Kidney (tissue), 14 donors: ENCODE measurements around the gene IKZF1. TPM values are rescaled to one million over a fixed set of nuclear protein-coding genes. Genes with fewer than 3 reads are reported as not detected.
A peak's percentile ranks its signal among the peaks of the same experiment; 100 is the strongest.

Experiments
- DNase-seq, 5 donors: peaks; one replicate each; pipeline ENCODE4 v3.0.0-alpha.2; 2013 to 2020
- FAIRE-seq: peaks from 2 replicates; lab custom pipeline; 2012; peaks lifted over from hg19 to GRCh38; lab: Jason Lieb, UNC
- H3K27ac ChIP-seq, 2 donors: one replicate each; pipeline ENCODE4 v1.7.0; 2013; ENCODE audit warnings: low read depth in 2 of 2, low read length in 2 of 2, inconsistent platforms in 1 of 2
- H3K27me3 ChIP-seq: one replicate; pipeline ENCODE4 v1.7.1; 2013; ENCODE audit warnings: low read length, inconsistent platforms; ENCODE audit not compliant: control insufficient read depth, insufficient read depth
- H3K36me3 ChIP-seq, 3 donors: one replicate each; pipeline versions ENCODE4 v1.7.0 to v1.7.1; 2013; ENCODE audit warnings: low read length in 3 of 3, control low read depth in 1 of 3, inconsistent platforms in 1 of 3; ENCODE audit not compliant: insufficient read depth in 3 of 3, control insufficient read depth in 2 of 3
- H3K4me1 ChIP-seq, 3 donors: one replicate each; pipeline versions ENCODE4 v1.7.0 to v1.7.1; 2013; ENCODE audit warnings: low read length in 3 of 3, inconsistent platforms in 1 of 3, low read depth in 1 of 3; ENCODE audit not compliant: control insufficient read depth in 2 of 3, insufficient read depth in 2 of 3
- H3K4me3 ChIP-seq, 3 donors: one replicate each; pipeline versions ENCODE4 v1.7.0 to v1.8.1; 2013; ENCODE audit warnings: low read length in 3 of 3, control low read depth in 1 of 3, inconsistent platforms in 1 of 3
- H3K9ac ChIP-seq, 3 donors: one replicate each; pipeline versions ENCODE4 v1.7.0 to v1.7.1; 2013; ENCODE audit warnings: low read length in 3 of 3, control low read depth in 1 of 3, inconsistent platforms in 1 of 3
- H3K9me3 ChIP-seq, 3 donors: one replicate each; pipeline versions ENCODE4 v1.7.0 to v1.7.1; 2013; ENCODE audit warnings: low read length in 3 of 3, control low read depth in 1 of 3, inconsistent platforms in 1 of 3; ENCODE audit not compliant: control insufficient read depth in 2 of 3, insufficient read depth in 1 of 3
- CTCF ChIP-seq: IDR thresholded peaks from 3 replicates; pipeline ENCODE4 v1.5.1; 2012; ENCODE audit warnings: mild to moderate bottlenecking, moderate library complexity, borderline replicate concordance; ENCODE audit not compliant: insufficient read depth; ENCODE audit errors: extremely low read depth
- intact Hi-C: fragments of 100-400 bp; cut with DNase I; formaldehyde crosslinking; loops from one replicate; pipeline ENCODE4 v1.11.1; 2022
- polyA plus RNA-seq: library from polyadenylated mRNA; stranded (reverse); fragments of 350-450 nt; fragmentation: Illumina TruSeq; extraction: RNeasy Lipid Tissue Mini Kit (QIAGEN cat#74804); gene quantifications from one replicate; pipeline ENCODE4 v1.2.3, GENCODE V29; 2014; ENCODE audit warnings: low read depth, low replicate concordance; ENCODE audit not compliant: insufficient read depth
- total RNA-seq: library from RNA; stranded (reverse); fragmentation: NEBNext Ultra II Directional; extraction: Animal tissue kit (Norgen Biotek cat#: 25700); gene quantifications from one replicate; pipeline ENCODE4 v1.2.1, GENCODE V29; 2021
- donor health status: control.
- donor health status: control.
- donor health status: control.
- donor health status: control.
- donor health status: control.
- donor health status: DM: yes; HTN: yes; CAD: no.
- donor health status: Normal renal cell carcinoma (clear cell type).

IKZF1 gene
- total and polyA plus RNA-seq, 2 donors from 2014 or later = 0.52 to 36.8 TPM

GRCh38 chr7:50278120-50278519, 26.4 kb upstream of the IKZF1 start:
- H3K36me3 ChIP-seq = no peaks in the 10 kb centered on the region
- H3K27me3 ChIP-seq = no peaks in the 10 kb centered on the region
- TF ChIP-seq CTCF = no peak
- no peak overlapping the region for H3K9ac ChIP-seq
- no peaks in the 10 kb centered on the region for H3K9me3 ChIP-seq
- intact Hi-C loops = no loop called here
- H3K4me3 ChIP-seq = no peak overlapping the region
- no peak overlapping the region for H3K27ac ChIP-seq
- DNase-seq = no peak
- H3K4me1 ChIP-seq = no peaks in the 10 kb centered on the region
- FAIRE-seq = peak; percentile 6

- Histone ChIP-seq H3K36me3 (no peaks in the 10 kb centered on the region), H3K4me3 (no peak overlapping the region), H3K27ac (no peak overlapping the region), H3K4me1 (no peaks in the 10 kb centered on the region), H3K9me3 (no peaks in the 10 kb centered on the region), H3K9ac (no peak overlapping the region), H3K27me3 (no peaks in the 10 kb centered on the region)
- TF ChIP-seq CTCF = no peak
- no peak for FAIRE-seq
- intact Hi-C loops = no loop called here
- no peak for DNase-seq
Observed at GRCh38 chr7:50281680-50282445, 22.7 kb upstream of the IKZF1 start.

GRCh38 chr7:50282813-50283605, 21.5 kb upstream of the IKZF1 start:
- H3K27me3 ChIP-seq = no peaks in the 10 kb centered on the region
- intact Hi-C loops = no loop called here
- no peak for FAIRE-seq
- no peaks in the 10 kb centered on the region for H3K4me1 ChIP-seq
- H3K9ac ChIP-seq = no peak overlapping the region
- DNase-seq = no peak
- no peaks in the 10 kb centered on the region for H3K36me3 ChIP-seq
- H3K4me3 ChIP-seq = no peak overlapping the region
- H3K27ac ChIP-seq = no peak overlapping the region
- H3K9me3 ChIP-seq = no peaks in the 10 kb centered on the region
- no peak for TF ChIP-seq CTCF
